Lower leg skin (tissue), 4 donors: Measurements from ENCODE around the gene UBE2QL1. TPM values are rescaled to one million over a fixed set of nuclear protein-coding genes. Genes with fewer than 3 reads are reported as not detected.
A peak's percentile ranks its signal among the peaks of the same experiment; 100 is the strongest.

Source experiments
- DNase-seq, 2 donors: peaks; one replicate each; pipeline ENCODE4 v3.0.0-alpha.2; 2019; ENCODE audit warnings: low spot score in 2 of 2
- H3K4me3 ChIP-seq: fragments of 200-600 bp; sonication (generic); 2 replicates; pipeline ENCODE4 v1.5.1; 2017; ENCODE audit warnings: mild to moderate bottlenecking, low read depth; ENCODE audit not compliant: poor library complexity, severe bottlenecking
- CTCF ChIP-seq, 3 donors: fragments of 450-650 bp; IDR thresholded peaks; one replicate each; pipeline ENCODE4 v1.5.1; 2016; ENCODE audit warnings: antibody characterized with exemption in 3 of 3, mild to moderate bottlenecking in 3 of 3, moderate library complexity in 2 of 3
- POLR2A ChIP-seq, 2 donors: fragments of 450-650 bp; IDR thresholded peaks; one replicate each; pipeline ENCODE4 v1.6.1; 2016 to 2017; ENCODE audit warnings: antibody characterized with exemption in 2 of 2, mild to moderate bottlenecking in 1 of 2, moderate library complexity in 1 of 2
- WGBS, 2 donors: methylation state at CpG; one replicate each; pipeline ENCODE4 v1.1.5; 2018; 5-methylcytosine and 5-hydroxymethylcytosine counted together
- intact Hi-C: fragments of 100-400 bp; cut with DNase I; formaldehyde crosslinking; loops from one replicate; pipeline ENCODE4 v1.15.0; 2023; ENCODE audit warnings: low total_unique reads
- total RNA-seq, 4 donors: library from RNA; depleted of rRNA; stranded (reverse); fragments of >200 nt; gene quantifications; one replicate each; pipeline ENCODE4 v1.1.0, GENCODE V29; 2016

UBE2QL1 gene
- total RNA-seq, 4 donors from 2014 or later, result 0.72 to 3.4 (median 1.3) TPM

GRCh38 chr5:6465831-6466790 is 17.5 kb downstream of the UBE2QL1 start:
- 84 to 87% methylated on average over 28 of the region's 28 CpGs for WGBS, 2 donors
- no peak overlapping the region for H3K4me3 ChIP-seq
- TF ChIP-seq POLR2A (IDR thresholded peaks at IDR 0.05), result no peak
- TF ChIP-seq CTCF (IDR thresholded peaks at IDR 0.05), result no peak
- intact Hi-C loops, result no loop called here
- DNase-seq, result peak in 1 of 2 donors; percentile 76

GRCh38 chr5:6466975-6467567 is 18.4 kb downstream of the UBE2QL1 start:
- intact Hi-C loops, result no loop called here
- no peak overlapping the region for H3K4me3 ChIP-seq
- peak in 1 of 2 donors; percentile 31 for DNase-seq
- no peak for TF ChIP-seq POLR2A (IDR thresholded peaks at IDR 0.05)
- no peak for TF ChIP-seq CTCF (IDR thresholded peaks at IDR 0.05)
- WGBS, 2 donors, result 63 to 71% methylated on average over 5 of the region's 5 CpGs

GRCh38 chr5:6467591-6467990 is 18.9 kb downstream of the UBE2QL1 start:
- H3K4me3 ChIP-seq, result no peak overlapping the region
- peak in 1 of 2 donors; percentile 57 for DNase-seq
- TF ChIP-seq CTCF (IDR thresholded peaks at IDR 0.05) (no peak), POLR2A (IDR thresholded peaks at IDR 0.05) (no peak)
- intact Hi-C loops, result no loop called here
- WGBS, 2 donors, result 80 to 86% methylated on average over 10 of the region's 10 CpGs

GRCh38 chr5:6468104-6468503 is 19.4 kb downstream of the UBE2QL1 start:
- WGBS, 2 donors, result 61 to 66% methylated on average over 11 of the region's 11 CpGs
- no peak for TF ChIP-seq CTCF (IDR thresholded peaks at IDR 0.05)
- TF ChIP-seq POLR2A (IDR thresholded peaks at IDR 0.05), result no peak
- peak in 1 of 2 donors; percentile 62 for DNase-seq
- intact Hi-C loops, result no loop called here
- H3K4me3 ChIP-seq, result no peak overlapping the region

GRCh38 chr5:6468870-6469269 is 20.2 kb downstream of the UBE2QL1 start:
- DNase-seq, result peak in 1 of 2 donors; percentile 36
- H3K4me3 ChIP-seq, result no peak overlapping the region
- TF ChIP-seq CTCF (IDR thresholded peaks at IDR 0.05), result no peak
- no peak for TF ChIP-seq POLR2A (IDR thresholded peaks at IDR 0.05)
- intact Hi-C loops, result no loop called here
- WGBS, 2 donors, result 94 to 95% methylated on average over 8 of the region's 8 CpGs
